K562 (cell line): Measurements from ENCODE around the gene ANO8. TPM values are rescaled to one million over a fixed set of nuclear protein-coding genes. Genes with fewer than 3 reads are reported as not detected.

Experiments
- ATF7 ChIP-seq: fragments of 450-650 bp; IDR thresholded peaks from 2 replicates; pipeline ENCODE4 v1.7.1; 2014; ENCODE audit warnings: mild to moderate bottlenecking, moderate library complexity
- FOXJ2 ChIP-seq: fragments of 200-800 bp; sonication (Bioruptor generic); IDR thresholded peaks from 2 replicates; pipeline ENCODE4 v1.6.1; 2016; ENCODE audit warnings: missing genetic modification characterization, missing compliant biosample characterization
- GABPA ChIP-seq: fragments of 200-800 bp; sonication (Bioruptor generic); conservative IDR thresholded peaks from 2 replicates; pipeline ENCODE4 v1.6.1; 2016; ENCODE audit warnings: low read depth, missing genetic modification characterization, missing compliant biosample characterization
- MCM3 ChIP-seq: fragments of 450-650 bp; IDR thresholded peaks from 2 replicates; pipeline ENCODE4 v1.6.1; 2016
- TBP ChIP-seq: optimal IDR thresholded peaks from 2 replicates; pipeline ENCODE3; 2011; ENCODE audit warnings: low read depth, low read length, improper control_type of control experiment
- ZSCAN29 ChIP-seq: fragments of 450-650 bp; IDR thresholded peaks from 2 replicates; pipeline ENCODE4 v1.6.1; 2017
- polyA plus RNA-seq, 8 experiments: library from polyadenylated mRNA; depleted of rRNA in 4 of 8; stranded (reverse) in 5 of 8; unstranded in 3 of 8; fragments of >200 nt; fragmentation: Nextera tagmentation in 2 of 8; fragmentation: Illumina TruSeq in 1 of 8; extraction: Ambion mirVana in 2 of 8; extraction: Trizol in 1 of 8; gene quantifications; 2 replicates each; pipeline versions ENCODE4 v1.2.1 to v1.2.3, GENCODE V29; 2011 to 2014; ENCODE audit warnings: inconsistent platforms in 1 of 8, missing spikeins in 1 of 8
- total RNA-seq, 7 experiments: library from RNA; depleted of rRNA in 6 of 7; stranded (reverse); fragments of >200 nt in 6 of 7; fragmentation: Illumina TruSeq in 2 of 7; extraction: Trizol in 2 of 7; gene quantifications; 2 replicates each; pipeline versions ENCODE4 v1.2.1 to v1.2.3, GENCODE V29; 2011 to 2021; ENCODE audit warnings: low replicate concordance in 1 of 7
- TF ChIP-seq, protein P1 (sequence below): sonication (generic); formaldehyde crosslinking; IDR thresholded peaks from 2 replicates; pipeline ENCODE4 v1.8.1; 2023; ENCODE audit warnings: mild to moderate bottlenecking, missing genetic modification reagents
- TF ChIP-seq, protein P2 (sequence below), 2 experiments: fragments of 450-650 bp; conservative IDR thresholded peaks; 2 replicates each; pipeline ENCODE4 v1.6.1; 2017; ENCODE audit warnings: mild to moderate bottlenecking in 2 of 2, moderate library complexity in 2 of 2
- TF ChIP-seq, protein P3 (sequence below): sonication (generic); formaldehyde crosslinking; IDR thresholded peaks from 2 replicates; pipeline ENCODE4 v1.8.0; 2022; ENCODE audit warnings: mild to moderate bottlenecking, missing genetic modification reagents
- TF ChIP-seq, protein P4 (sequence below): fragments of 200-600 bp; sonication (generic); IDR thresholded peaks from one replicate; pipeline ENCODE4 v1.6.1; 2012; ENCODE audit warnings: mild to moderate bottlenecking, low read depth, low read length, inconsistent platforms

The ANO8 gene
- total and polyA plus RNA-seq, 9 of the 15 experiments (the other 6 are each of a cell fraction or from before 2014, with no cell fraction given), result 0.07 to 7.6 (median 2.3) TPM; not detected in 1

DNA sequence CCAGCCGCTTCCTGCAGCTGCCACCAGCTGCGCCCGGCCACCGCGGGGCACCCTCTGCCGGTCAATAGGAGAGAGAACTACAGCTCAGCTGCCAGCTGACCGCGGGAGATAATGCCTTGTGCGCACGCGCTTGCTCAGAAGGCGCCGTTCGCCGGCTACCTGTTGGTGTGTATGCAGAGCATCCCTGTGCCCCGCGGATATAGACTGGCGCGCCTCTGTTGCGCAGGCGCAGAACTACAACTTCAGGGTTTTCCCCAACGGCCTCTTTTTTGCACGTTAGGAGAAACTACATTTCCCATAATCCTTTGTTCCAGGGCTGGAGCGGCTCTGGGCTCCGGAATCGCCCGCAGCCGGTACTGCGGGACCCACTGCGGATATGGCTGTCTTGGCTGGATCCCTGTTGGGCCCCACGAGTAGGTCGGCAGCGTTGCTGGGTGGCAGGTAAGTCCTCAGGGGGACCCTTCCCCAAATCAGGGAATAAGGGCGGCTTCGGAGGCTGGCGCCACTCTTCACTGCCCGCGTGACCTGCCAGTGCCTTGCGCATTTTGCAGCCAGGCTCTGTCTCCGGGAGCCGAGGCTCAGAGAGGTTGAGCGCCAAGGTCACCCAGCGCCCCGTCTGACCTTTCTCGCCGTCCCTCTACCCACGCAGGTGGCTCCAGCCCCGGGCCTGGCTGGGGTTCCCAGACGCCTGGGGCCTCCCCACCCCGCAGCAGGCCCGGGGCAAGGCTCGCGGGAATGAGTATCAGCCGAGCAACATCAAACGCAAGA lies 29.0 kb downstream of the ANO8 start, which contains the start of gene MRPL34 (continued):
- TF ChIP-seq ATF7, result peak; percentile 70; the same call in 1 of the 2 replicates
- TF ChIP-seq, protein P1, sequence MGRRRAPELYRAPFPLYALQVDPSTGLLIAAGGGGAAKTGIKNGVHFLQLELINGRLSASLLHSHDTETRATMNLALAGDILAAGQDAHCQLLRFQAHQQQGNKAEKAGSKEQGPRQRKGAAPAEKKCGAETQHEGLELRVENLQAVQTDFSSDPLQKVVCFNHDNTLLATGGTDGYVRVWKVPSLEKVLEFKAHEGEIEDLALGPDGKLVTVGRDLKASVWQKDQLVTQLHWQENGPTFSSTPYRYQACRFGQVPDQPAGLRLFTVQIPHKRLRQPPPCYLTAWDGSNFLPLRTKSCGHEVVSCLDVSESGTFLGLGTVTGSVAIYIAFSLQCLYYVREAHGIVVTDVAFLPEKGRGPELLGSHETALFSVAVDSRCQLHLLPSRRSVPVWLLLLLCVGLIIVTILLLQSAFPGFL (CRISPR knock-in tag), result 0 out of 2 replicates have a peak, but pooled peaks have one; percentile 34
- TF ChIP-seq, protein P2, sequence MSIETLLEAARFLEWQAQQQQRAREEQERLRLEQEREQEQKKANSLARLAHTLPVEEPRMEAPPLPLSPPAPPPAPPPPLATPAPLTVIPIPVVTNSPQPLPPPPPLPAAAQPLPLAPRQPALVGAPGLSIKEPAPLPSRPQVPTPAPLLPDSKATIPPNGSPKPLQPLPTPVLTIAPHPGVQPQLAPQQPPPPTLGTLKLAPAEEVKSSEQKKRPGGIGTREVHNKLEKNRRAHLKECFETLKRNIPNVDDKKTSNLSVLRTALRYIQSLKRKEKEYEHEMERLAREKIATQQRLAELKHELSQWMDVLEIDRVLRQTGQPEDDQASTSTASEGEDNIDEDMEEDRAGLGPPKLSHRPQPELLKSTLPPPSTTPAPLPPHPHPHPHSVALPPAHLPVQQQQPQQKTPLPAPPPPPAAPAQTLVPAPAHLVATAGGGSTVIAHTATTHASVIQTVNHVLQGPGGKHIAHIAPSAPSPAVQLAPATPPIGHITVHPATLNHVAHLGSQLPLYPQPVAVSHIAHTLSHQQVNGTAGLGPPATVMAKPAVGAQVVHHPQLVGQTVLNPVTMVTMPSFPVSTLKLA (conservative IDR thresholded peaks at IDR 0.05), result peak; percentile 44 to 65; a peak in 3 of 4 replicates
- TF ChIP-seq TBP, result peak; percentile 78
- peak; percentile 55; the same call in 1 of the 2 replicates for TF ChIP-seq FOXJ2 (tag)
- no peak for TF ChIP-seq MCM3
- TF ChIP-seq, protein P3, sequence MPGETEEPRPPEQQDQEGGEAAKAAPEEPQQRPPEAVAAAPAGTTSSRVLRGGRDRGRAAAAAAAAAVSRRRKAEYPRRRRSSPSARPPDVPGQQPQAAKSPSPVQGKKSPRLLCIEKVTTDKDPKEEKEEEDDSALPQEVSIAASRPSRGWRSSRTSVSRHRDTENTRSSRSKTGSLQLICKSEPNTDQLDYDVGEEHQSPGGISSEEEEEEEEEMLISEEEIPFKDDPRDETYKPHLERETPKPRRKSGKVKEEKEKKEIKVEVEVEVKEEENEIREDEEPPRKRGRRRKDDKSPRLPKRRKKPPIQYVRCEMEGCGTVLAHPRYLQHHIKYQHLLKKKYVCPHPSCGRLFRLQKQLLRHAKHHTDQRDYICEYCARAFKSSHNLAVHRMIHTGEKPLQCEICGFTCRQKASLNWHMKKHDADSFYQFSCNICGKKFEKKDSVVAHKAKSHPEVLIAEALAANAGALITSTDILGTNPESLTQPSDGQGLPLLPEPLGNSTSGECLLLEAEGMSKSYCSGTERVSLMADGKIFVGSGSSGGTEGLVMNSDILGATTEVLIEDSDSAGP (CRISPR knock-in tag), result no peak
- 0 out of 2 replicates have a peak, but pooled peaks have one; percentile 46 for TF ChIP-seq GABPA (tag)
- TF ChIP-seq, protein P4, sequence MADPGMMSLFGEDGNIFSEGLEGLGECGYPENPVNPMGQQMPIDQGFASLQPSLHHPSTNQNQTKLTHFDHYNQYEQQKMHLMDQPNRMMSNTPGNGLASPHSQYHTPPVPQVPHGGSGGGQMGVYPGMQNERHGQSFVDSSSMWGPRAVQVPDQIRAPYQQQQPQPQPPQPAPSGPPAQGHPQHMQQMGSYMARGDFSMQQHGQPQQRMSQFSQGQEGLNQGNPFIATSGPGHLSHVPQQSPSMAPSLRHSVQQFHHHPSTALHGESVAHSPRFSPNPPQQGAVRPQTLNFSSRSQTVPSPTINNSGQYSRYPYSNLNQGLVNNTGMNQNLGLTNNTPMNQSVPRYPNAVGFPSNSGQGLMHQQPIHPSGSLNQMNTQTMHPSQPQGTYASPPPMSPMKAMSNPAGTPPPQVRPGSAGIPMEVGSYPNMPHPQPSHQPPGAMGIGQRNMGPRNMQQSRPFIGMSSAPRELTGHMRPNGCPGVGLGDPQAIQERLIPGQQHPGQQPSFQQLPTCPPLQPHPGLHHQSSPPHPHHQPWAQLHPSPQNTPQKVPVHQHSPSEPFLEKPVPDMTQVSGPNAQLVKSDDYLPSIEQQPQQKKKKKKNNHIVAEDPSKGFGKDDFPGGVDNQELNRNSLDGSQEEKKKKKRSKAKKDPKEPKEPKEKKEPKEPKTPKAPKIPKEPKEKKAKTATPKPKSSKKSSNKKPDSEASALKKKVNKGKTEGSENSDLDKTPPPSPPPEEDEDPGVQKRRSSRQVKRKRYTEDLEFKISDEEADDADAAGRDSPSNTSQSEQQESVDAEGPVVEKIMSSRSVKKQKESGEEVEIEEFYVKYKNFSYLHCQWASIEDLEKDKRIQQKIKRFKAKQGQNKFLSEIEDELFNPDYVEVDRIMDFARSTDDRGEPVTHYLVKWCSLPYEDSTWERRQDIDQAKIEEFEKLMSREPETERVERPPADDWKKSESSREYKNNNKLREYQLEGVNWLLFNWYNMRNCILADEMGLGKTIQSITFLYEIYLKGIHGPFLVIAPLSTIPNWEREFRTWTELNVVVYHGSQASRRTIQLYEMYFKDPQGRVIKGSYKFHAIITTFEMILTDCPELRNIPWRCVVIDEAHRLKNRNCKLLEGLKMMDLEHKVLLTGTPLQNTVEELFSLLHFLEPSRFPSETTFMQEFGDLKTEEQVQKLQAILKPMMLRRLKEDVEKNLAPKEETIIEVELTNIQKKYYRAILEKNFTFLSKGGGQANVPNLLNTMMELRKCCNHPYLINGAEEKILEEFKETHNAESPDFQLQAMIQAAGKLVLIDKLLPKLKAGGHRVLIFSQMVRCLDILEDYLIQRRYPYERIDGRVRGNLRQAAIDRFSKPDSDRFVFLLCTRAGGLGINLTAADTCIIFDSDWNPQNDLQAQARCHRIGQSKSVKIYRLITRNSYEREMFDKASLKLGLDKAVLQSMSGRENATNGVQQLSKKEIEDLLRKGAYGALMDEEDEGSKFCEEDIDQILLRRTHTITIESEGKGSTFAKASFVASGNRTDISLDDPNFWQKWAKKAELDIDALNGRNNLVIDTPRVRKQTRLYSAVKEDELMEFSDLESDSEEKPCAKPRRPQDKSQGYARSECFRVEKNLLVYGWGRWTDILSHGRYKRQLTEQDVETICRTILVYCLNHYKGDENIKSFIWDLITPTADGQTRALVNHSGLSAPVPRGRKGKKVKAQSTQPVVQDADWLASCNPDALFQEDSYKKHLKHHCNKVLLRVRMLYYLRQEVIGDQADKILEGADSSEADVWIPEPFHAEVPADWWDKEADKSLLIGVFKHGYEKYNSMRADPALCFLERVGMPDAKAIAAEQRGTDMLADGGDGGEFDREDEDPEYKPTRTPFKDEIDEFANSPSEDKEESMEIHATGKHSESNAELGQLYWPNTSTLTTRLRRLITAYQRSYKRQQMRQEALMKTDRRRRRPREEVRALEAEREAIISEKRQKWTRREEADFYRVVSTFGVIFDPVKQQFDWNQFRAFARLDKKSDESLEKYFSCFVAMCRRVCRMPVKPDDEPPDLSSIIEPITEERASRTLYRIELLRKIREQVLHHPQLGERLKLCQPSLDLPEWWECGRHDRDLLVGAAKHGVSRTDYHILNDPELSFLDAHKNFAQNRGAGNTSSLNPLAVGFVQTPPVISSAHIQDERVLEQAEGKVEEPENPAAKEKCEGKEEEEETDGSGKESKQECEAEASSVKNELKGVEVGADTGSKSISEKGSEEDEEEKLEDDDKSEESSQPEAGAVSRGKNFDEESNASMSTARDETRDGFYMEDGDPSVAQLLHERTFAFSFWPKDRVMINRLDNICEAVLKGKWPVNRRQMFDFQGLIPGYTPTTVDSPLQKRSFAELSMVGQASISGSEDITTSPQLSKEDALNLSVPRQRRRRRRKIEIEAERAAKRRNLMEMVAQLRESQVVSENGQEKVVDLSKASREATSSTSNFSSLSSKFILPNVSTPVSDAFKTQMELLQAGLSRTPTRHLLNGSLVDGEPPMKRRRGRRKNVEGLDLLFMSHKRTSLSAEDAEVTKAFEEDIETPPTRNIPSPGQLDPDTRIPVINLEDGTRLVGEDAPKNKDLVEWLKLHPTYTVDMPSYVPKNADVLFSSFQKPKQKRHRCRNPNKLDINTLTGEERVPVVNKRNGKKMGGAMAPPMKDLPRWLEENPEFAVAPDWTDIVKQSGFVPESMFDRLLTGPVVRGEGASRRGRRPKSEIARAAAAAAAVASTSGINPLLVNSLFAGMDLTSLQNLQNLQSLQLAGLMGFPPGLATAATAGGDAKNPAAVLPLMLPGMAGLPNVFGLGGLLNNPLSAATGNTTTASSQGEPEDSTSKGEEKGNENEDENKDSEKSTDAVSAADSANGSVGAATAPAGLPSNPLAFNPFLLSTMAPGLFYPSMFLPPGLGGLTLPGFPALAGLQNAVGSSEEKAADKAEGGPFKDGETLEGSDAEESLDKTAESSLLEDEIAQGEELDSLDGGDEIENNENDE, result no peak
- TF ChIP-seq ZSCAN29, result peak; percentile 51; the same call in 1 of the 2 replicates
